GM12874 (cell line): ENCODE data around the gene TTC13.

Experiments used
- CTCF ChIP-seq: IDR thresholded peaks from 2 replicates; pipeline ENCODE4 v1.5.1; 2011; ENCODE audit warnings: low read depth, mild to moderate bottlenecking, control low read depth, low read length, moderate library complexity; ENCODE audit not compliant: insufficient read depth

The TTC13 gene

GRCh38 chr1:230978491-230979388 is at the start of gene TTC13, which contains the start of gene ARV1:
Gene TTC13 (minus strand): TSS chr1:230978861. CDS start chr1:230978830, 31 bp downstream.
Gene ARV1 (plus strand): TSS chr1:230979094. CDS start chr1:230979106, 12 bp downstream.
- TF ChIP-seq CTCF, result peak; percentile 69

GRCh38 chr1:231027971-231028370 is 49.3 kb upstream of the TTC13 start:
- TF ChIP-seq CTCF, result no peak

GRCh38 chr1:231027136-231027925 is 48.7 kb upstream of the TTC13 start:
- no peak for TF ChIP-seq CTCF

- no peak for TF ChIP-seq CTCF
Measured at GRCh38 chr1:231026576-231026975, 47.9 kb upstream of the TTC13 start.

GRCh38 chr1:231023150-231023549 is 44.5 kb upstream of the TTC13 start:
- no peak for TF ChIP-seq CTCF

- TF ChIP-seq CTCF, result no peak
Measured at GRCh38 chr1:231021540-231022031, 42.9 kb upstream of the TTC13 start.

- TF ChIP-seq CTCF, result no peak
Measured at GRCh38 chr1:231020816-231021215, 42.2 kb upstream of the TTC13 start.
